Ovary (tissue), 9 donors: ENCODE results near the gene GLT1D1. TPM values are rescaled to one million over a fixed set of nuclear protein-coding genes. Genes with fewer than 3 reads are reported as not detected.

Experiments used
- DNase-seq, 5 donors: peaks; one replicate each; pipeline ENCODE4 v3.0.0-alpha.2; 2019 to 2020
- H3K27ac ChIP-seq, 2 donors: fragments of 200-600 bp; one replicate each; pipeline versions ENCODE4 v1.5.1 to v1.8.0; 2019 to 2022
- H3K27me3 ChIP-seq: fragments of 200-600 bp; one replicate; pipeline ENCODE4 v1.8.0; 2022
- H3K36me3 ChIP-seq: fragments of 200-600 bp; sonication (generic); one replicate; pipeline ENCODE4 v1.5.1; 2019
- H3K4me1 ChIP-seq: one replicate; pipeline ENCODE4 v1.8.1; 2013; ENCODE audit warnings: mild to moderate bottlenecking, moderate library complexity; ENCODE audit not compliant: insufficient read depth
- H3K4me3 ChIP-seq: fragments of 200-600 bp; sonication (generic); one replicate; pipeline ENCODE4 v1.5.1; 2017
- H3K9me3 ChIP-seq, 2 donors: fragments of 200-600 bp in 1 of 2; sonication (generic) in 1 of 2; one replicate each; pipeline versions ENCODE4 v1.5.1 to v1.8.1; 2013 to 2019; ENCODE audit warnings: mild to moderate bottlenecking in 1 of 2, moderate library complexity in 1 of 2
- CTCF ChIP-seq, 3 donors: fragments of 450-650 bp in 2 of 3; fragments of 200-600 bp in 1 of 3; IDR thresholded peaks; one replicate each; pipeline versions ENCODE4 v1.5.1 to v1.8.0; 2016 to 2022; ENCODE audit warnings: antibody characterized with exemption in 3 of 3, mild to moderate bottlenecking in 1 of 3
- EP300 ChIP-seq: sonication (generic); formaldehyde crosslinking; IDR thresholded peaks from one replicate; pipeline ENCODE4 v1.6.1; 2017; ENCODE audit warnings: antibody characterized with exemption
- POLR2A ChIP-seq: fragments of 450-650 bp; IDR thresholded peaks from one replicate; pipeline ENCODE4 v1.6.1; 2017; ENCODE audit warnings: antibody characterized with exemption, mild to moderate bottlenecking, moderate library complexity
- WGBS, 3 donors: extraction: QIAGEN DNeasy Blood & Tissue Kit in 1 of 3; methylation state at CpG; one replicate each; pipeline versions ENCODE4 v1.1.5 to v1.1.7; 2013 to 2017; 5-methylcytosine and 5-hydroxymethylcytosine counted together
- intact Hi-C, 4 donors: fragments of 100-400 bp; cut with DNase I; formaldehyde crosslinking; loops; one replicate each; pipeline versions ENCODE4 v1.11.0 to v1.15.1; 2022 to 2023
- polyA plus RNA-seq, 2 donors: library from polyadenylated mRNA; stranded (reverse); fragments of 200-250 nt in 1 of 2; fragments of 350-450 nt in 1 of 2; fragmentation: Illumina TruSeq in 1 of 2; extraction: RNeasy Lipid Tissue Mini Kit (QIAGEN cat#74804) in 1 of 2; gene quantifications; one replicate each; pipeline ENCODE4 v1.2.3, GENCODE V29; 2013 to 2014
- total RNA-seq, 7 donors: library from RNA; depleted of rRNA in 2 of 7; stranded (reverse); fragments of >200 nt in 2 of 7; fragmentation: NEBNext Ultra II Directional in 3 of 7; extraction: Animal tissue kit (Norgen Biotek cat#: 25700) in 3 of 7; gene quantifications; one replicate each; pipeline versions ENCODE4 v1.1.0 to v1.2.4, GENCODE V29; 2016 to 2023
- donor health status: DM: no; HTN: no; CAD: no; lungs with moderate emphysema.
- donor health status: DM: no; HTN: no; CAD: no.
- donor health status: Bipolar disorder and iron deficiency.
- donor health status: DM: yes; HTN: yes; CAD: no.
- donor health status: DM: no; HTN: no; CAD: no.
- donor health status: DM: yes; HTN: yes; CAD: no.

Gene GLT1D1
- total and polyA plus RNA-seq, 9 donors, result 0.12 to 0.61 (median 0.24) TPM; not detected in 1

DNA sequence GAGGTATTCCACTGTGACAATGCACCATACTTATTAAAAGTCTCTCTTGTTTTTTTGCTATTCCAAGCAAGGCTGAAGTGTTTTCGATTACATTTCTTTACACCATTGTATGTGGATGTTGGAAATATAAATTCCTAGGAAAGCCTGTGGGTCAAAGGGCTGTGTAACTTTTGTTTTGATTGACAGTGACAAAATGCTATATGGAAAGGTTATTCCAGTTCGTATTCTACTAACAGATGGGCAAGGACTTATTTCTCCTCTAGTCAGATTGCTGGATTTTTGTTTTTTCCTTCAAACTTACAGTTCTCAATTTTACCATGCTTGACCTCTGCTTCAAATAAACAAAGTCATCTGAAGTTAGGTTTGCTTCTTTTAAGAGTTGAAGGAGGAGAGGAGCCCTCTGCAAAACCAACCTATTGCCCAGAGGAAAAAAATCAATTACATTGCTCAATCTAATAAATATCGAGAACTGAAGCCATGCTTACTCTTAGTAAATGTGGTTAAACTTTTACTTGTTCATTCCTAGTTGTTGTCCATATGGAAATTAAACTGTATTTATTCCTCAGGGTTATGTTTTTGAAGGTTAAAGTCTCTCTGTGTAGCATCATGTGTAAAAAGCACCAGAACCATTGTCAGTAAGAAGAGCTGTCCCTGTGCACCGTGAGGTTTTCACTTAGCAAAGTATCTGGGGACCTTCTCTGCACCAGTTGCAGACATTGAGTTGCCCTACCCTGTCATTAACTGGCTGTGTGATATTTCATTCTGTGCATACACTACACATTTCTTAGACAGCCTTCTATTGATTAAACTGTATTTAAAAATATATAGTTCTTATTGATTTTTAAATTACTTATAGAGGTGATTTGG, 26.9 kb downstream of the GLT1D1 start:
- Histone ChIP-seq H3K9me3 (no peaks in the 10 kb centered on the region), H3K4me1 (no peaks in the 10 kb centered on the region), H3K4me3 (no peak overlapping the region), H3K27me3 (no peaks in the 10 kb centered on the region), H3K27ac (no peak overlapping the region), H3K36me3 (no peaks in the 10 kb centered on the region)
- TF ChIP-seq POLR2A (no peak), CTCF (IDR thresholded peaks at IDR 0.05) (no peak), EP300 (no peak)
- 80 to 91% (median 83%) methylated on average over 4 of the region's 4 CpGs for WGBS, 3 donors
- intact Hi-C loops, result no loop called here
- no peak for DNase-seq

GRCh38 chr12:128891856-128892255, 38.6 kb downstream of the GLT1D1 start:
- Histone ChIP-seq H3K27ac (no peak overlapping the region), H3K9me3 (no peaks in the 10 kb centered on the region), H3K27me3 (no peaks in the 10 kb centered on the region), H3K4me1 (no peaks in the 10 kb centered on the region), H3K4me3 (no peak overlapping the region), H3K36me3 (no peaks in the 10 kb centered on the region)
- DNase-seq, result no peak
- intact Hi-C loops, result no loop called here
- 82 to 86% (median 83%) methylated on average over 6 of the region's 6 CpGs for WGBS, 3 donors
- TF ChIP-seq EP300 (no peak), POLR2A (no peak), CTCF (IDR thresholded peaks at IDR 0.05) (no peak)

GRCh38 chr12:128903236-128903635, 50.0 kb downstream of the GLT1D1 start:
- Histone ChIP-seq H3K4me1 (no peaks in the 10 kb centered on the region), H3K27me3 (no peaks in the 10 kb centered on the region), H3K36me3 (no peaks in the 10 kb centered on the region), H3K9me3 (no peaks in the 10 kb centered on the region), H3K4me3 (no peak overlapping the region), H3K27ac (no peak overlapping the region)
- intact Hi-C loops, result no loop called here
- 56 to 83% (median 69%) methylated on average over 7 of the region's 7 CpGs for WGBS, 3 donors
- DNase-seq, result no peak
- TF ChIP-seq POLR2A (no peak), EP300 (no peak), CTCF (IDR thresholded peaks at IDR 0.05) (no peak)

- no peak for DNase-seq
- no peak overlapping the region for H3K27ac ChIP-seq
- no peaks in the 10 kb centered on the region for H3K4me1 ChIP-seq
- WGBS, 3 donors, result 72 to 88% (median 78%) methylated on average over 13 of the region's 13 CpGs
- no peaks in the 10 kb centered on the region for H3K36me3 ChIP-seq
- intact Hi-C loops, result no loop called here
- H3K9me3 ChIP-seq, result no peaks in the 10 kb centered on the region
- H3K27me3 ChIP-seq, result no peaks in the 10 kb centered on the region
- no peak overlapping the region for H3K4me3 ChIP-seq
- no peak for TF ChIP-seq CTCF (IDR thresholded peaks at IDR 0.05)
- TF ChIP-seq POLR2A, result no peak
- no peak for TF ChIP-seq EP300
These were observed 51.8 kb downstream of the GLT1D1 start for GRCh38 chr12:128905003-128905544.
